ENCODE data around the gene DLGAP1.

DNA sequence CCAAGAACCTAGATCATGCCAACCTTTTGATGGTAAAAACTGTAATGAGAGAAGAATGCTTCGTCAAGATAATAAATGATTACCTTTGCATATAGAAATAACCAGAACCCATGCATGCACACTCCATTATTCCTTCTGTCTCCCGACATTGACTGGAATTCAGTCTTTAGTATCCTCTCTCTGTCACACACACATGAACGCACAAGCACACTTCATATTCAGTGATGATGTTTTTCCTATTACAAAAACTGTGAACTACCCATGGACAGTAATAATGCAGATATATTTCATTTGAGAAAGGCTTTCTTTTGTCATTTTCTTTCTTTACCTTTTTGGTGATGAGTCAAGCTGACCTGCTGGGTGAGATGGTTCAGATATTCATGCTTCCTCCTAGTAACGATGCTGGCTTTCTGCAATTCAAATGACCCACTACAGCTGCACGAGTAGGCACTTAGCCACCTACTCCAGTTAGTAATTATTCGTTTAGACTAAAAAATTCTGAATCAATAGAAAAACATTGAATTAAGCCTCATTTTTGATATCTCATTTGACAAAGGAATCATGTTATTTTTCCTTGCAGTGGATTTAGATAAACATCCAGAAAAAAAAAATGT lies 623.0 kb downstream of the DLGAP1 start:
- TF ChIP-seq CTCF (IDR thresholded peaks at IDR 0.05) (no peak), EZH2 (IDR thresholded peaks at IDR 0.05; ENCODE audit: borderline replicate concordance, insufficient read depth, low read depth, low read length, poor library complexity, severe bottlenecking) (no peak)
